Activated T-cell treated with anti-CD3 and anti-CD28 coated beads for 1 hour (primary cell): ENCODE measurements around the gene FCRL2.
"Not testable (repeated sequence)": the region's sequence is repeated elsewhere in the genome, so short reads cannot be mapped to it uniquely, and the experiment has no call there.

Experiments used
- DNase-seq: peaks from one replicate; pipeline ENCODE4 v3.0.0-alpha.2; 2020; ENCODE audit warnings: low read depth

Gene FCRL2

GRCh38 chr1:157751283-157751682, 25.6 kb downstream of the FCRL2 start:
- no peak for DNase-seq

DNA sequence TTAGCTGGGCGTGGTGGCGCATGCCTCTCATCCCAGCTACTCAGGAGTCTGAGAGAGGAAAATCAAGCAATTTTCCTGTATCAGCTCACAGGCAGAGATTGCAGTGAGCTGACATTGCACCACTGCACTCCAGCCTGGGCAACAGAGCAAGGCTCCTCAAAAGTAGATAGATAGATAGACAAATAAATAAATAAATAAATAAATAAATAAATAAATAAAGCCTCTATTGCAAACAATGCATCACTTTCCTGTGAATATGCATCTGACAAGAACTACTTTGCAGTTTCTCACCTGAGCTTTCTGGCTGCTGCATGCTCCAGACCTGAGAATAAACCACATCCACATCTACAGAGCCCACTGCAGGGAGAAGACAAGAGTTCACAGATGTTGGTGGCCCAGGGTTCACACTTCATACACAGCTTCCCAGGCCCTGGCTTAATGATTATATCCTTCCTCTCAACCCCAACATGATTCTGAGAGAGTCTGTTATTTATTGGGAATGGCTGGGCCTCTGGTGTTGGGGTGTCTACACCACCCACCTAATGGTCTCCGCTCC, 28.6 kb downstream of the FCRL2 start:
- no peak for DNase-seq

- no peak for DNase-seq
These were observed 37.6 kb downstream of the FCRL2 start for GRCh38 chr1:157739229-157739901.

DNA sequence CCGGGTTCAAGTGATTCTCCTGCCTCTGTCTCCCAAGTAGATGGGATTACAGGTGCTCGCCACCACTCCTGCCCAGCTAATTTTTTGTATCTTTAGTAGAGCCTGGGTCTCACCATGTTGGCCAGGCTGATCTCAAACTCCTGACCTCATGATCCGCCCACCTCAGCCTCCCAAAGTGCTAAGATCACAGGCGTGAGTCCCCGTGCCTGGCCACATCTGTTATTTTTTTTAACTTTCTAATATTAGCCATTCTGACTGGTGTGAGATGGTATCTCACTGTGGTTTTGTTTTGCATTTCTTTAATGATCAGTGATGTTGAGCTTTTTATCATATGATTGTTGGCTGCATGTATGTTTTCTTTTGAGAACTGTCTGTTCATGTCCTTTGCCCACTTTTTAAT, 40.9 kb downstream of the FCRL2 start:
- DNase-seq, result not testable (repeated sequence)

- DNase-seq, result no peak
These were observed 42.6 kb downstream of the FCRL2 start for GRCh38 chr1:157734321-157734720.

GRCh38 chr1:157732755-157733154, 44.2 kb downstream of the FCRL2 start:
- DNase-seq, result no peak

- no peak for DNase-seq
These were observed 51.7 kb downstream of the FCRL2 start for GRCh38 chr1:157725221-157725577.

DNA sequence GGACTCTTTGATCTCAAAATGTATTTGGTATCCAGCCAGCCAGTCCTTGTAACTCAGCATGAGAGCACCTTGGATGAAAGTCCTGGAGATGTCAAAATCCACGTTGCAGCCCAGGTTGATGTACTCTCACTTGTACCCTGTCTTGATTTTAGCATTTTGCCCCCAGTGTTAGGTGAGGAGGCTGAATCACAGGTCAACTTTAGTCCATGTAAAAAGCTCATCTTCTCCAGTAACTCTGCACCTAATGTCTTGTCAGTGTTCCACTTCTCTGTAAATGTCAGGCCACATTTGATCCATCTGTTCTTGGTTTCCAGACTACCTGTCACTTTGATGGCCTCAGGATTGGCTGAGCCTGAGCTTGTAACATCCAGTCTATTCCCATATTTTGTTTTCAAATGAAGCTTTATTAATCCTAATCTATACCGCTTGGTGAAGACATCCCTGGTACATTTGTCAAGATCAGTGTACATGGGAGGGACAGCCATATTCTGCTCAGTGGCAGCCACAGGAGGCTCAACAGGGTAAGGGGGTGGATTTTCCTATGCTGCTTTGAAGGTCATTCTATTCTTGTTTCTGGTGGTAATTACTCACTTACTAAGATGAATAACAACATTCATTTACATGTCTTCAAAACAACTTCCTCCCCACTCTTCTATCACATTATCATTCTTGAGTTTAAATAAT, 52.3 kb downstream of the FCRL2 start:
- no peak for DNase-seq

GRCh38 chr1:157723157-157723556, 53.8 kb downstream of the FCRL2 start:
- no peak for DNase-seq

- DNase-seq, result no peak
These were observed 54.9 kb downstream of the FCRL2 start for GRCh38 chr1:157721985-157722384.

GRCh38 chr1:157715736-157716135, 61.2 kb downstream of the FCRL2 start:
- no peak for DNase-seq

DNA sequence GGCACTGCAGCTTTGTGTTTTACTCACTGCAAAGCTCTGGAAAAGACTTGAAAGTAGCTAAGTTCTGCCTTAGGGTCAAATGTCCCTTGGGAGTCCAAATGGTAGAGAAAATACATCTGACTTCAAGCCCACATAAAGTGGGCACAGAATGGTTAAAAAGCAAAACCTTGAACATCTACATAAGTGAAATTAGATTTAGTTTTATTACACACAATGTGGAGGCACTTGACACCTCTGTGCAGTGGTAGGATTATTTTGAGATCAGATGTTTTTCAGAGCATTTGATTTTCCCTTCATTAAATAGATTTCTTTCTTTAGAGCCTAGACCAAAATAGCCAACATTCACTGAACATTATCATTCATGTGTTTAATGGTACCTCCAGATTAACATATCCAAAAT, 65.1 kb downstream of the FCRL2 start:
- no peak for DNase-seq

DNA sequence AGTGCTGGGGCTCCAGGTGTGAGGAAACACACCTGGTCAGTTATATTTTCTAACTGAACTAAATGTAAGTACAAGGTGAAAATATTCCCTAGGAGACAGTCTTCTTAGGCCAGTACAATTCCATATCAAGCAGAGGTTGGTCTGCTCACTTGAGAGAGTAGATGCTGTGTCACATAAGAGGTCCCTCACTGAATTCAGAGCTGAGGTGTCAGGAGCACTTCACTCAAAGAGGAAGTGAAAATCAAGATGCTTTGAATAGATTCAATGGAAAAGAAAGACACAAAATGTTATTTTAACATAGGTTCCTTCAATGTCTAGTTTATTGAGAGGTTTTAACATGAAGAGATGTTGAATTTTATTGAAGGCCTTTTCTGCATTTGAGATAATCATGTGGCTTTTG, 72.1 kb downstream of the FCRL2 start:
- DNase-seq, result no peak

DNA sequence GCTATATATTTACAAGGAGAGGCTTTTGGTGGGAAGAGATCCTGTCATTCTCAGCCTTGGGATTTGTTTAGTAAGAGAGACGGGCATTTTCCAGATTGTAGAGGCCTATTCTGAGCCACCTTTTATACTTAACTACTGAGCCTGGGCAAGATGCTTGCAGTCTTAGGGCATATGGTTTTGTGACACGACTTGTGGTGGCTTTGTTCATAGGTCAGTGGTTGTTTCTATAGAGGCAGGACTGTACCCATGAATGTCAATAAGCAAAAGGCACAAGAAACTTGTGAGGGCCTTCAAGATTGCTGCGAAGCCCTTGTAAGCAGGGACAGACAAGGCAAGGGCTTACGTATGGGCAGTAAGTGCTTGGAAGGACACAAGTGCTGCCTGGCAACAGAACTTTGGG, 73.0 kb downstream of the FCRL2 start:
- no peak for DNase-seq

GRCh38 chr1:157702308-157702825, 74.6 kb downstream of the FCRL2 start:
- no peak for DNase-seq

DNA sequence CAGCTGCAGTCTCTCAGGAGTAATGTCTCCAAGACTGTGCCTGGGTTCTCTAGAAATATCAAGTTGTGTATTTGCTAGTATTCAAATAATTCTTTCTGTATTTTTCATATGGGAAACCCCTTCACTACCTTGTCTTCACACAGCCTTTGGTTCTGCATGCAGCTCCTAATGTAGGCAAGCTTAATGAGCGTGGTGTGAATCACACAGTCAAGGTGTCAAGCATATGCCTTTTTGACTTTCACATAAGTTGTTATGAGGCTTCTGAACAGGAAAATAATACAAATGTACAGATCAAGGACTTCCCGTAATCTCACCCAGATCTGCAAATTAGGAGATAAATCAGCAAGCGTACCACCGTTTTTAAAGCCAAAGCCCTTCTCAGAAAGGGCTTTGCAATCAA, 76.2 kb downstream of the FCRL2 start, which contains the start of gene FCRL3:
FCRL3 (minus strand) TSS at position 38 of the 400 bp plus-strand sequence. CDS start 280 bp downstream, outside the sequence.
- DNase-seq, result no peak

- no peak for DNase-seq
These were observed 76.6 kb downstream of the FCRL2 start for GRCh38 chr1:157700305-157700704.

DNA sequence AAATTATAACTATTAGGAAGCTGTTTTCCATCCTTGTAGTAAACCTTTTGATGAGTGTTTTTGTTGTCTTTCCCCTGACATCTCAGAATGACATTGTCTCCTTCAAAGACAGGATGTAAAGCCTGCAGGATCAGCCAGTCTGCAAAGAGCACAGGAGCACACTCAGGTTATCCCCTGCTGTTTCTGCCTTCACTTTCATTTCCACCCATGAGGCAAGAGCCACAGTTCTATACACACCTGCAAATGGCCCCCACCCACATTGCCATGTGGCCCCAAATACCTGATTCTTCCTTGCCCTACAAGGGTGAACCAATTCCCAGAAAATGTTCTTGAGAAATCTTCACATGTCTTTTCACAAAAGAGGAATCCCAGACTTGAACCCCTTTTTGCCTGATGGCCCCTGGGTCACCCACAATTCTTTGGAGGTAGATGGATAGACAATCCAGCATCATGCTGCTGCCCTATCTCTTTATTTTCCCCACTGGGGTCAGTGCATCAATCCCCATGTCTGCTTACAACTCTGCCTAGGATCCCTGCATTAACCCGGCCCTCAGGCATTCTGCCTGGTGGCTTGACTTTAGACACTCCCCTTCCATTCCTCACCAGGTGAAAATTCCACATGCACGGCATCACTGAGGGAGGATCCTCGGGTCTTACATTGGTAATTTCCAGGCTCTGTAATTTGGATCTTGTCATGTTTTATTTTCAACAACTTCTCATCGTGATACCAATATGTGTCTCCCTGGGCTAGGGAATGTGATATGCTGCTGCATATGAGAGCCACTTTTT, 79.0 kb downstream of the FCRL2 start:
- DNase-seq, result no peak

DNA sequence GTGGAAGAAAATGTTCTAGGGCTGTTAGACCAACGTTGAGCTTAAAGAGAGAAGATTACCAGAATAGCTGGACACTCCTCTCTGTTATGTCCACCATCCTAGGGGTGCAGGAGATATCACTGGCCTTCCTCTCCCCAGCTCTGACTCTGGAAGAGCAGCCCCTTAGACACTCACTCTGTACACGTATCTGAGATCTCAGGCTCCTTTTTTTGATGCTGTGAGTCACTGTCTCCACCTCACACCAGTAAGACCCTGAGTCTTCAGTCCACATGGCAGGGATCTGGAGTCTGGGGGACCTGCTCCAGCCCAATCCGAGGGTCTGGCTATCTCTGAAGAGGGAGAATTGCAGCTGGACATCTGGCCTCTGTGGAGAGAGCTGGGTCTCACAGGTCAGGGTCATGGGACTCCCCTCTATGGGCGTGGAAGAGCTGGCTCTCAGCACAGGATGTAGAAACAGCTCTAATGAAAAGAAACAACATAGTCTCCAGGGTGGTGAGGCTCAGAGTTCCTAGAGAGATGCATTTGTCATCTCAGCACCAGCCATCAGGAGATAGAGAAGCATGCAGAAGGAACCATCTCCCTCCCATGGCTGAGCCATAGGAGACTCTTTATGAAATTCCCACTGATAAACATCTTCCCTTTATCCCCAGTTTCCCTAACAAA, 79.8 kb downstream of the FCRL2 start:
- DNase-seq, result no peak
